ENCODE results near the gene UPF1.

UPF1 gene

GRCh38 chr19:18831524-18832305 lies at the start of gene UPF1:
TSS of gene UPF1 (plus strand) at chr19:18831959. CDS start at chr19:18832210, 251 bp downstream.
- DNase-seq, result peak; percentile 96

- no peak for DNase-seq
Observed at GRCh38 chr19:18782559-18783225, 49.1 kb upstream of the UPF1 start.

- no peak for DNase-seq
Observed at GRCh38 chr19:18783958-18784785, 47.6 kb upstream of the UPF1 start.

DNA sequence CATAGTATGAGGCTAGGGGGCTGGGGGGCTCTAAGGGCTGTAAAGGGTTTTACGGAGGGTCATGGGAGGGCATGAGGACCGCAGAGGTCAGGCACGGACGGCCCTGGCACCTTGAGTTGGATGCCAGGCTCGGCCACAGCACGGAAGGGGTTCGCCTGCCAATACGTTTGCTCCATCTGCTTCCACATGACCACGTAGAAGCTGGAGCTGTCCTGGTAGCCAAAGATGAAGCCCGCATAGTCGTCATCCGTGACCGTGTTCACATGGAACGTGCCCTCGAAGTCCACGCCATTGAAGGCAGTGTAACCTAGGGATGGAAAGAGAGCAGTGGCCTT lies 47.0 kb upstream of the UPF1 start:
- DNase-seq, result no peak

DNA sequence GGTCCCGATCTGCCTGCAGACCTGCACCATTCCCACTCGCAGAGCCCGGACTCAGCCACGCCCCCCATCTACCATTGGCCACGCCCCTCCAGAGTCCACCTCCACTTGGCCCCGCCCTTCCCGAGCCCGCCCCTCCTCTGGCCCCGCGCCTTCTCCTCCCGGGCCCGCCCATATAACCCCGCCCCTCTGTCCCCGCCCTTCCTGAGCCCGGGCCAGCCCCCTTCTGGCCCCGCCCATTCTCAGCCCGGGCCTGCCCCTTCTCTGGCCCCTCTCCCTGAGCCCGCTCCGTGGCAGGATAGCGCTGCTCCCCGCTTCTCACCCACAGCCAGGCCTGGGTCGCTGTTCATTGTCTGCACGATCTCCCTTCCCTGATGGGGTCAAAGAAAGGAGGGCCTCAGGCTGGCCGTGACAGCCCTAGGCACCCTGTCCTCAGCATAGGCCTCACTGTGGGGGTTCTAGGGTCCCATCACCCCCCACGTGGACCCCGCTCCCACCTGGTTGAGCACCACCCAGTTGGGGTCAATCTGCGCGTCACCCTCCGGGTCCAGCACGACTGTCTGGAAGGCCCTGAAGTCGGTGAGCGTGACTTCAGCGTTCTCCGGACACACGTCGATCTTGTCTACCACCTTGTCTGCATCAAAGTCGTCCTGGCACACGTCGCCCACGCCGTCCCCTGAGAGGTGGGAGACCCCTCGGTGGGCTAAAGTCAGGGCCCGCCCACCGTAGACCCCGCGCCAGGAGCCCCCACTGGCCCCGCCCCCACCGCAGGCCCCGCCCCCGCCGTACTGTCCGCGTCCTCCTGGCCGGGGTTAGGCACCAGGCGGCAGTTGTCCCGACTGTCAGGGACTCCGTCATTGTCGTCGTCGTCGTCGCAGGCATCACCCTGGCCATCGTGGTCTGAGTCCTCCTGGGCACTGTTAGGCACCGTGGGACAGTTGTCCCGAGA lies 46.3 kb upstream of the UPF1 start:
- peak; percentile 83 for DNase-seq

DNA sequence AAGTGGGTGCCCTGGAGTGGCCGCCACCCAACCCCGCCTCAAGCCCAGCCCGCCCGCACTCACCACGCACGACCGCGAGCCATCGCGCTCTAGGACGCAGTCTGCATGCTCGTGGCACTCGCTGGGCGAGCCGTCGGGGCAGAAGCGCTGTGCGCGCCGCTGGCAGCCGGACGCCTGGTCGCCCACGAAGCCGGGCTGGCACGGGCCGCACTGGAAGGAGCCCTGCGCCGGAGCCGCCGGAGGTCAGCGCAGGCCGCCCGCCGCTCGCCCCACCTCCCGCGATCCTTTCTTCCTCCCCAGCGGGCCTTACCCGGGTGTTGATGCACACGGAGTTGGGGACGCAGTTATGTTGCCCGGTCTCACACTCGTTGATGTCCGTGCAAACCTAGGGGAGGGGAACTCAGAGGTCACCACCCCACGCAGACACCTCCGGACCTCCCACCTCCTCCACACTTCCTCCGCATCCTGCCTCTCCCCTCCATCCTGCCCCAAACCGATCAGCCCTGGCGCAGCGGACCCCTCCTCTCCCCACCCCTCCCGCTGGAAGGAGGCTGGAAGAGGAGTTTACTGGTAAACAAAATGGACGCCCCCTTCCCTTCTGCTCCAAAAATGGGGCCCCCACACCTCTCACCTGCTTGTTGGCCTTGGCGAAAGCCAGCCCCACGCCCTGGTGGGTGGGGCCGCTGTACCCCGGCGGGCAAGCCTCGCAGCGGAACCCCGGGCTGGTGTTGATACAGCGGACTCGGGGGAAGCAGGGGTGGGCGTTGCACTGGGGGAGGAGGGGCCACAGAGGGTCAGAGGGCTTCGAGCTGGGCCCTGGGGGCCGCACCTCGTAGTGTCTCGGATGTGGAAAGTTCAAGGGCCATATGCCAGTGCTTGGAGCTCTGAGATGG lies 43.0 kb upstream of the UPF1 start:
- DNase-seq, result no peak

GRCh38 chr19:18789422-18789869 lies 42.3 kb upstream of the UPF1 start:
- no peak for DNase-seq

DNA sequence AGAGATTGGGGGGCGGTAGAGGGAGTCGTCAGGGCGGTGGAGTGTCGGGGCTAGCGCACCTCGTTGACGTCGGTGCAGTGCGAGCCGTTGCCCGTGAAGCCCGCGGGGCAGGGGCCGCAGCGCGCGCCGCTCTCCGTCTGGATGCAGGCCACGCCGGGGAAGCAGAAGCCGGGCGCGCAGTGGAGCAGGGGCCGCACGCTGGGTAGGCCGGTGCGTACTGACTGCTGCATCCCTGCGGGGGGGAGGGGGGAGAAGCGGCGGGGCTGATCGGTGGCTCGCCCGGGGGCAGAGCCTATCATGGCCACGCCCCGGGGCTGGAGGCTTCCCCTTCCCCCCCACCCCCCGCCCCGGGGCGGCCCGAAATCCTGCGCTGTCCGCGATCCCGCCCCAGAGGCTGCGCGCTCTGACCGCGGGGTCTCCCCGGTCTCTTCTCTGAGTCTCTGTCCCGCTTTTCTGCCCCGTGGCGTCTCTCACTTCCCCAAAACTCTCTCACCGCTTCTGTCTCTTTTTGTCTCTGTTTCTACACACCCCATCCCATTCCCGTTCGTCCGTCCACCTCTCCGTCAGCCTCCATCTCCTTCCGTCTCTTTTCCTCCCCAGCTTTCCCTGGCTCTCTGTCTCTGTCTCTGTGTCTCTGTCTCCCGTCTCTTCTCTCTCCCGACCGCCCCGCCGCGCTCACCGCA lies 41.7 kb upstream of the UPF1 start:
- peak; percentile 79 for DNase-seq

- DNase-seq, result no peak
Observed at GRCh38 chr19:18790566-18791314, 41.0 kb upstream of the UPF1 start, which contains the start of gene COMP. TSS of gene COMP (minus strand) at chr19:18791305. CDS start at chr19:18791269, 36 bp downstream.

- no peak for DNase-seq
Observed at GRCh38 chr19:18791315-18791678, 40.5 kb upstream of the UPF1 start.

GRCh38 chr19:18792661-18793060 lies 39.1 kb upstream of the UPF1 start:
- DNase-seq, result no peak

GRCh38 chr19:18793144-18794028 lies 38.4 kb upstream of the UPF1 start:
- DNase-seq, result no peak

DNA sequence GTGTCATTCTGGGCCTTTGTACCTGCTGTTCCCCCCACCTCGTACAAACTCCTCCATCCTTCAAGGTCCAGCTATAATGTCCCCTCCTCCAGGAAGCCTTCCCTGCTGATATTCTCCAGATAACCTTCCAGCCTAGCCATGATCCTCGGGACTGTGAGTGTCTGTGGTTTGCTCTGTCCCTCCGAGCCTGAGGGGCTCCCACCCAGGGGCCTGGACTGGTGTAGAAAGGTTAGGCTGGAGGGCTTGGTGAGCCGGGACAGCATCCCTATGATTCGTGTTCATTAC lies 37.8 kb upstream of the UPF1 start:
- DNase-seq, result no peak

- DNase-seq, result no peak
Observed at GRCh38 chr19:18794692-18795091, 37.1 kb upstream of the UPF1 start.

GRCh38 chr19:18795540-18795939 lies 36.2 kb upstream of the UPF1 start:
- DNase-seq, result peak; percentile 84

DNA sequence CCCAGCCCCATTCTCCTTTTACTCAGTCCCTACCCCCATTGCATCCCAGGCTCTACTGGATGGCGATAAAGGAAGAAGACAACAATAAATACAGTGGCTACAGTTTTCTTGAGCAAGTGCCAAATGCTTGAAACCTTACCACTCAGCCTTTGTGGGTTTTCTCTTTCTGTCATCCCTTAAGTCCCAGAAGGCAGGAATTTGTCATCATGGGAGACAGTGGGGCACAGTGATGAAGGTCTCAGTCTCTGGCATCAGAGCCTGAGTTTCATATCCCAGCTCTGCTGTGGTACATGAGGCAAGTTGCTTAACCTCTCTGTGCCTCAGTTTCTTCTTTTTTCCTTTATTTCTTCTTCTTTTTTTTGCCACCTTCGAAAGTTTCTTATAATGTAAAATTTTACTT lies 35.5 kb upstream of the UPF1 start:
- DNase-seq, result no peak

DNA sequence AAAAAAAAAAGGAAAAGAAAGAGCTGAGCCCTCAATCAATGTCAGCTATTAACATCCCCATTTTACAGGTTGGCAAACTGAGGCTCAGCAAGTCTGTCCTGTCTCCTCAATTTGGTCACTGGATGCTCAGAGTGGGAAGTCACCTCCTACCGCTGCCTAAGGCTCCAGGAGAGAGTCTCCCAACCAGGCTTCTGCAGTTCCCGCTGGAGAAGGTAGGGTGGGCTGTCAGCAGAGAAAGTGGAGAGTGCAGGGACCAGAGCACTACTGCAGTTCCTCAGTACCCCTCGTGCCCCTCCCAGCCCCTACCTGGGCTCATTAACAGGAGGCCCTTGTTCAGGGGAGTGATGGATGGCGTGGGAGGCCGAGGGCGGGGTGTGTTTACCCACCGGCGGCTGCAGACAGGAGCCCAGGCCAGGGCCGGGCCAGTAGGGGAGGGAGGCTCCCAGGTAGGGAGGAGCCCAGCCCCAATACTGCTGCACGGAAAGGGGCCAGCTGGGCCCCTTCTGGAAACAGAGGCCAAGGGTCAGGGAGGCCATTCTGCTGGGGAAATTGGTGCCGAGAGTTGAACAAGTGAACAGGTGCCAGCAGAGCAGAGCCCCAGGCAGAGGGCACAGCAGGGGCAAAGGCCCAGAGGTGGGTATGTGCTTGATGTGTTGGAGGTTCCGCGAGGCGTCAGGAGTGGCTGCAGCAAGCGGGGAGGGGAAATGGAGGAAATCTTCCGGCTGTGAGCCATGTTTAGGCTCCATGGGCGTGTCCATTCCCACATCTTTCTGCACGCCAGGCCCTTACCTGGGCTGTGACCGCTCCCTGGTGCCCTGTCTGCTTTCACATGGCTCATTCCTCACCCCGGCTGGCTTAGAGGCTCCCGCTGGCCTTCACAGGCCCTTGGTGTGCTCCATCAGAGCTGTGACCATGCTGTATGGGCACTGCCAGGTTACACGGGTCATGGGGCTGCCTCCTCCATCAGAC lies 33.1 kb upstream of the UPF1 start:
- no peak for DNase-seq

Measured in right hindlimb (tissue), 1 donor.